Measurements from ENCODE around the gene ATF5.

ATF5 gene

DNA sequence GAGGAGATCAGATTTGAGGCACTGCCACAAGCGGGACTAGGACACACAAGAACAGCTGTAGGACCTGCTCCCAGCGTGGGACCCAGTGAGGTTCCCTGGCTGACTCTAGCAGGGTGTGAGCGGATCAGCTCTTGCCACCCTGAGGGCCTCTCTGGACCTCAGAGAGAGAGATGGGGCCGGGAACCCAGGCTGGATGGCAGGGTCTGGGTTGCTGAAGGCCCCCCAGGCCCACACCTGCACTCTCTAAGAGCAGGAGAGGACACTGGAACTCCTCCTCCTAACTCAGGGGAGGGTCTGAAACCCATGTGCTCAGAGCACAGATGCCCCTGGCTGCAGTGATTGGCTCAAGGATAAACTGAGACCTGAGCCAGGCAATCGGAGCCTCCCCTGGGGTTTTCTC, 18.8 kb upstream of the ATF5 start:
- Histone ChIP-seq H3K79me2 (ENCODE audit: control insufficient read depth, insufficient read depth, low read length) (peaks cover 4% of the 10 kb centered on the region), H3K9ac (ENCODE audit: low read length) (no peak overlapping the region), H3K23ac (ENCODE audit: low read length) (no peak overlapping the region), H3K4me2 (ENCODE audit: low read length) (no peak overlapping the region), H2BK15ac (replicated peaks; ENCODE audit: low read depth) (no peak overlapping the region), H3K4me1 (ENCODE audit: control insufficient read depth, low read depth, low read length) (no peaks in the 10 kb centered on the region), H3K18ac (ENCODE audit: low read length) (no peak overlapping the region), H4K8ac (ENCODE audit: low read depth, low read length) (no peak overlapping the region), H3K79me1 (ENCODE audit: low read length) (peaks cover 9% of the 10 kb centered on the region), H3K56ac (ENCODE audit: low read length) (no peak overlapping the region), H2BK120ac (ENCODE audit: low read depth, low read length) (no peak overlapping the region), H3K36me3 (ENCODE audit: control insufficient read depth, insufficient read depth, low read length) (peaks cover 20% of the 10 kb centered on the region), H3K27me3 (ENCODE audit: insufficient read depth, low read length, poor library complexity) (no peaks in the 10 kb centered on the region), H3K4ac (ENCODE audit: low read depth, low read length) (no peak overlapping the region), H3K27ac (ENCODE audit: low read depth, low read length) (no peak overlapping the region), H2AK5ac (ENCODE audit: low read length) (no peak overlapping the region), H2BK5ac (ENCODE audit: low read length) (no peak overlapping the region), H4K5ac (ENCODE audit: low read length) (no peak overlapping the region), H3K4me3 (ENCODE audit: low read length) (no peak overlapping the region)
- DNase-seq: no peak
- no CpG with 5 or more reads among the region's 5 CpGs for WGBS (ENCODE audit: extremely low coverage, insufficient coverage, low lambda C conversion rate)

DNA sequence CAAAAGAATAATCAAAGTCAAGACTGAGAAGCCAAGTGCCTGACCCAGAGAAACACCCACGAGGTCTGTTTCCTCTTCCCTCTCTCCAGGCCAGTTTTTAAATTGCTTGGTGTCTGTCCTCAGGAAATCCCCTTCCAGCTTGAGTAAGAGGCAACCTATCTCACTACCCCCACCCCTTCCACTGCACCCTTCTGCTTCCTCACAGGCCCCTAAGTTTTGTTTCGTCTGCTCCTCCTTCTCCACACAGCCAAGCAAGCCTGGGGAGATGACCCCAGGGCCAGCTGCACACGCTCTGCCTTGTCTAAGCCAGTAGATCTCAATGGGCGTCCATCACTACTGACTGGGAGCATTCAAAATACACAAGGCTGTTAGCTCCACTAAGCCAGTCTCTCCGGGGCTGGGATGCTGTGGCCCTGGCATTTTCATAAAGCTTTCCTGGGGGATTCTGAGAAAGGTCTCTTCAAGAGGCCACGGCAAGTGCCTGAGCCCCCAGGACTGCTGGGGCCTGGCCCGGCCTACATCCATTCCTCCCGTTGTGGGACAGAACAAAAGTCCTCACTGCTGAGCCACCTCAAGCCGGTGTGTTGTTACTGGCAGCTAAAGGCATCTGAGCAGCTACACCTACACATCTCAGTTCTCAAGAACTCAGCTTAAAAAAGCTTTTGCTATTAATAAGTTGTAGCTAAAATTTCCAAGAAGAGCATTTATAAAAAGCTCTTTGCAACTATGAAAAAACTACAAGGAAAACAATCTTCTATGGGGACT, 17.4 kb upstream of the ATF5 start:
- WGBS (ENCODE audit: extremely low coverage, insufficient coverage, low lambda C conversion rate): no CpG with 5 or more reads among the region's 9 CpGs
- no peak overlapping the region for H4K5ac ChIP-seq (ENCODE audit: low read length)
- H3K36me3 ChIP-seq (ENCODE audit: control insufficient read depth, insufficient read depth, low read length): peaks cover 27% of the 10 kb centered on the region
- no peak overlapping the region for H4K8ac ChIP-seq (ENCODE audit: low read depth, low read length)
- no peak overlapping the region for H3K56ac ChIP-seq (ENCODE audit: low read length)
- peaks cover 18% of the 10 kb centered on the region for H3K79me1 ChIP-seq (ENCODE audit: low read length)
- H3K27ac ChIP-seq (ENCODE audit: low read depth, low read length): no peak overlapping the region
- H3K4me2 ChIP-seq (ENCODE audit: low read length): no peak overlapping the region
- no peak overlapping the region for H2BK15ac ChIP-seq (replicated peaks; ENCODE audit: low read depth)
- H3K9ac ChIP-seq (ENCODE audit: low read length): no peak overlapping the region
- no peak for DNase-seq
- H3K23ac ChIP-seq (ENCODE audit: low read length): no peak overlapping the region
- no peaks in the 10 kb centered on the region for H3K27me3 ChIP-seq (ENCODE audit: insufficient read depth, low read length, poor library complexity)
- no peak overlapping the region for H3K4me3 ChIP-seq (ENCODE audit: low read length)
- no peak overlapping the region for H2AK5ac ChIP-seq (ENCODE audit: low read length)
- H3K79me2 ChIP-seq (ENCODE audit: control insufficient read depth, insufficient read depth, low read length): peaks cover 11% of the 10 kb centered on the region
- no peak overlapping the region for H3K18ac ChIP-seq (ENCODE audit: low read length)
- H3K4ac ChIP-seq (ENCODE audit: low read depth, low read length): no peak overlapping the region
- H2BK120ac ChIP-seq (ENCODE audit: low read depth, low read length): no peak overlapping the region
- no peak overlapping the region for H2BK5ac ChIP-seq (ENCODE audit: low read length)
- no peaks in the 10 kb centered on the region for H3K4me1 ChIP-seq (ENCODE audit: control insufficient read depth, low read depth, low read length)

DNA sequence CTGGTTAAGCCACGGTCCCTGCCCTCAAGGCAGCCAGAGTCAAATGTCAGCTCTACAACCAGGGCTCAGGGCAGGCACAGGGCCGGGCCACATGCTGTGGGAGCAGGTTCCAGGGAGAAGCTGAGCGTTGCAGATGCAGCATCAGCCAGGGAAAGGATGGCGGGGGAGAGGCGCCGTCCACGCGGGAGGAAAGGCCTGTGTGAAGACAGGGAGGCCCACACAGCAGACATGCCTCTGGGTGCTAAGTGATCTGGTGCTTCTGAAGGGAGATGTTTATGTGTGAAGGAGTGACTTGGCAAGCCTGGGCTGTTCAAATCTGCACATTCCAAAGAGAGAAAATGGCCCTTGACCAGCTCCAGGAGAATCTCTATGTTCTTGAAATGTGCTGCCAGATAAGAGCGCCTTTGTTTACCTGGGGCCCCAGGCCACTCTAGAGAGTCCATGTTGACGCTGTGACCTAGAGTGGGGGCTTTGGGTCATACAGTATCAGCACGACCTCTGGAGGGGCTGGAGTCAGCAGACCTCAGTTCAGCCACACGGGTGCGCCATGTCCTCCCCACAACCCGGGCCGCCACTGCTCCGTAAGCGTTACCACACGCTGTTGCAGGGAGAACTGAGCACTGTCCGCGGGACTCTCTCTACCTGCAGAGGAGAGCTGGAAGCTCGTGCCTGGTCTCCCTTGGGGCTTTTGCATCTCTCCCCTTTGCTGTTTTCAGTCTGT, 15.9 kb upstream of the ATF5 start:
- Histone ChIP-seq H2BK5ac (ENCODE audit: low read length) (no peak overlapping the region), H3K18ac (ENCODE audit: low read length) (no peak overlapping the region), H3K4me3 (ENCODE audit: low read length) (no peak overlapping the region), H4K5ac (ENCODE audit: low read length) (no peak overlapping the region), H2BK15ac (replicated peaks; ENCODE audit: low read depth) (no peak overlapping the region), H3K79me2 (ENCODE audit: control insufficient read depth, insufficient read depth, low read length) (peaks cover 18% of the 10 kb centered on the region), H3K27me3 (ENCODE audit: insufficient read depth, low read length, poor library complexity) (no peaks in the 10 kb centered on the region), H3K9ac (ENCODE audit: low read length) (no peak overlapping the region), H3K36me3 (ENCODE audit: control insufficient read depth, insufficient read depth, low read length) (peaks cover 24% of the 10 kb centered on the region), H3K4me1 (ENCODE audit: control insufficient read depth, low read depth, low read length) (no peaks in the 10 kb centered on the region), H3K4ac (ENCODE audit: low read depth, low read length) (no peak overlapping the region), H2AK5ac (ENCODE audit: low read length) (no peak overlapping the region), H3K4me2 (ENCODE audit: low read length) (no peak overlapping the region), H3K23ac (ENCODE audit: low read length) (no peak overlapping the region), H3K79me1 (ENCODE audit: low read length) (peaks cover 21% of the 10 kb centered on the region), H2BK120ac (ENCODE audit: low read depth, low read length) (no peak overlapping the region), H4K8ac (ENCODE audit: low read depth, low read length) (no peak overlapping the region), H3K27ac (ENCODE audit: low read depth, low read length) (no peak overlapping the region), H3K56ac (ENCODE audit: low read length) (no peak overlapping the region)
- no CpG with 5 or more reads among the region's 21 CpGs for WGBS (ENCODE audit: extremely low coverage, insufficient coverage, low lambda C conversion rate)
- DNase-seq: peak; percentile 53

DNA sequence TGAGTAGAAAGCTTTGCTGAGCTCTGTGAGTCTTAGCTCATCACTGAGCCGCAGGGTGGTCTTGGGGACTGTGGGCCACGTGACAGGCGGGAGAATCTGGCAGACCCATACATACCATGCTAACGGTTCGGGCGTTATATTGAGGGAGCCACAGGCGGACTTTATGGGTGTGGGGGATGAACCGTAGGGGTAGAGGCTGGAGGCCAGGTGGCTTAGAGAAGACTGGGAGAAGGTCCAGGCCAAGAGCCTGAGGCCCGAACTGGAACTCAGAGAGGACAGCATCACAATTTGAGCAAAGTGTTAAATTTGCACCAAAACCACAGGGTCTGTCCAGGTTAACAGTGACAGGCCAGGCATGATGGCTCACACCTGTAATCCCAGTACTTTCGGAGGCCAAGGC, 15.3 kb upstream of the ATF5 start:
- Histone ChIP-seq H3K79me1 (ENCODE audit: low read length) (peaks cover 24% of the 10 kb centered on the region), H3K36me3 (ENCODE audit: control insufficient read depth, insufficient read depth, low read length) (peaks cover 22% of the 10 kb centered on the region), H3K4me2 (ENCODE audit: low read length) (no peak overlapping the region), H3K9ac (ENCODE audit: low read length) (no peak overlapping the region), H3K4ac (ENCODE audit: low read depth, low read length) (no peak overlapping the region), H4K5ac (ENCODE audit: low read length) (no peak overlapping the region), H2BK5ac (ENCODE audit: low read length) (no peak overlapping the region), H3K18ac (ENCODE audit: low read length) (no peak overlapping the region), H2AK5ac (ENCODE audit: low read length) (no peak overlapping the region), H3K4me1 (ENCODE audit: control insufficient read depth, low read depth, low read length) (no peaks in the 10 kb centered on the region), H2BK120ac (ENCODE audit: low read depth, low read length) (no peak overlapping the region), H2BK15ac (replicated peaks; ENCODE audit: low read depth) (no peak overlapping the region), H4K8ac (ENCODE audit: low read depth, low read length) (no peak overlapping the region), H3K27ac (ENCODE audit: low read depth, low read length) (no peak overlapping the region), H3K23ac (ENCODE audit: low read length) (no peak overlapping the region), H3K56ac (ENCODE audit: low read length) (no peak overlapping the region), H3K27me3 (ENCODE audit: insufficient read depth, low read length, poor library complexity) (no peaks in the 10 kb centered on the region), H3K4me3 (ENCODE audit: low read length) (no peak overlapping the region), H3K79me2 (ENCODE audit: control insufficient read depth, insufficient read depth, low read length) (peaks cover 21% of the 10 kb centered on the region)
- WGBS (ENCODE audit: extremely low coverage, insufficient coverage, low lambda C conversion rate): no CpG with 5 or more reads among the region's 10 CpGs
- DNase-seq: no peak

DNA sequence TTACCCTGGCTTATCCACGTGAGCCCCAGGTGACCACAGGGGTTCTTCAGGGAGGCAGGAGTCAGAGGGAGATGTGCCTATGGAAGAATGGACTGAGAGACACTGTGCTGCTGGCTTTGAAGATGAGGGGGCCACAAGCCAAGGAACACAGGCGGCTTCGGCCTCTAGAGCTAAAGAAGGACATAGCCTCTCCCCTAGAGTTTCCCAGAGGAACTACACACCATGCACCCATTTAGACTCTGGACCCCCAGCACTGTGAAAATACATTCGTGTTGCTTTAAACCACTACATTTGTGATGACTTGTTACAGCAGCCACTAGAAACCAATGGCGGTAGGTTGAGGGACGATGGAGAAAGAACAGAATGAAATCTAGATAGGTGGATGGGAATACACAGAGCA, 13.7 kb upstream of the ATF5 start:
- Histone ChIP-seq H3K4me1 (ENCODE audit: control insufficient read depth, low read depth, low read length) (no peaks in the 10 kb centered on the region), H3K4me2 (ENCODE audit: low read length) (no peak overlapping the region), H4K8ac (ENCODE audit: low read depth, low read length) (no peak overlapping the region), H3K27ac (ENCODE audit: low read depth, low read length) (no peak overlapping the region), H4K5ac (ENCODE audit: low read length) (no peak overlapping the region), H3K9ac (ENCODE audit: low read length) (no peak overlapping the region), H2AK5ac (ENCODE audit: low read length) (no peak overlapping the region), H3K18ac (ENCODE audit: low read length) (no peak overlapping the region), H3K23ac (ENCODE audit: low read length) (no peak overlapping the region), H3K27me3 (ENCODE audit: insufficient read depth, low read length, poor library complexity) (no peaks in the 10 kb centered on the region), H3K4ac (ENCODE audit: low read depth, low read length) (no peak overlapping the region), H3K56ac (ENCODE audit: low read length) (no peak overlapping the region), H2BK15ac (replicated peaks; ENCODE audit: low read depth) (no peak overlapping the region), H3K36me3 (ENCODE audit: control insufficient read depth, insufficient read depth, low read length) (peaks cover 15% of the 10 kb centered on the region), H2BK120ac (ENCODE audit: low read depth, low read length) (no peak overlapping the region), H3K4me3 (ENCODE audit: low read length) (no peak overlapping the region), H3K79me1 (ENCODE audit: low read length) (peaks cover 29% of the 10 kb centered on the region), H2BK5ac (ENCODE audit: low read length) (no peak overlapping the region), H3K79me2 (ENCODE audit: control insufficient read depth, insufficient read depth, low read length) (peaks cover 28% of the 10 kb centered on the region)
- no peak for DNase-seq
- WGBS (ENCODE audit: extremely low coverage, insufficient coverage, low lambda C conversion rate): no CpG with 5 or more reads among the region's 6 CpGs

Data from mesendoderm (in vitro differentiated cells).